ENCODE data around the gene OCIAD1. TPM values are rescaled to one million over a fixed set of nuclear protein-coding genes. Genes with fewer than 3 reads are reported as not detected.

OCIAD1 gene
- total and polyA plus RNA-seq, 2 of the 13 experiments (the other 11 are each of a cell fraction or from before 2014, with no cell fraction given) = 67.3 to 74.9 TPM

DNA sequence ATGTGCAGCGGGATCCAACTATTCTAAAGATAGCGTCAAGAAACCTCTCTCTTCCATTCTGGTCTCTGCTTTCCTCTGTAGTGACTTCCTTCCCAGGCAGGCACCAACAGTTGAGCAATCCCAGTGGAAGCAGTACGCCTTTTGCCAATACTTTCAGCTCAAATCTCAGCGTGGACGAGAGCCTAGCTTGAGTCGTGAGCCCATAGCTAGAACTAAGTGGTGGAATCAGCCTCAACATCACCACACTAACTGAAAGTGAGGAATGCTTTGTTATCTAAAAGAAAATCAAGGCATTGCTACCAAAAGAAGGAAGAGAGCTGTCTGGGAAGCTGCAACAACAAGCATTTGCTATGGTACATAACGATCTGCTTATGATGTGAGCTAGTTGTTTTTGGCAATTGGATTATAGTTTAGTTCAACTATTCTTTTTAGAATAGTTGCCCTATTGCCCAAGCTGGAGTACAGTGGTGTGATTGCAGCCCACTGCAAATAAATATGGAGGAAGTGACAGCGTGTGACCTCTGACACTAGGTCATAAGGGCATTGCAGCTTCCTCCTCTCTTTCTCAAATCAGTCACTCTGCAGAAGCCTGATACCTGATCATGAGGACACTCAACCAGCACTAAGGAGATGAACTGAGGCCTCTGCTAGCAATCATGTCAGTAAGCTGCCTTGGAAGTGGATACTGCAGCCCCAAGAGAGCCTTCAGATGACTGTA lies 26.1 kb upstream of the OCIAD1 start (continued):
- TF ChIP-seq, protein P1, sequence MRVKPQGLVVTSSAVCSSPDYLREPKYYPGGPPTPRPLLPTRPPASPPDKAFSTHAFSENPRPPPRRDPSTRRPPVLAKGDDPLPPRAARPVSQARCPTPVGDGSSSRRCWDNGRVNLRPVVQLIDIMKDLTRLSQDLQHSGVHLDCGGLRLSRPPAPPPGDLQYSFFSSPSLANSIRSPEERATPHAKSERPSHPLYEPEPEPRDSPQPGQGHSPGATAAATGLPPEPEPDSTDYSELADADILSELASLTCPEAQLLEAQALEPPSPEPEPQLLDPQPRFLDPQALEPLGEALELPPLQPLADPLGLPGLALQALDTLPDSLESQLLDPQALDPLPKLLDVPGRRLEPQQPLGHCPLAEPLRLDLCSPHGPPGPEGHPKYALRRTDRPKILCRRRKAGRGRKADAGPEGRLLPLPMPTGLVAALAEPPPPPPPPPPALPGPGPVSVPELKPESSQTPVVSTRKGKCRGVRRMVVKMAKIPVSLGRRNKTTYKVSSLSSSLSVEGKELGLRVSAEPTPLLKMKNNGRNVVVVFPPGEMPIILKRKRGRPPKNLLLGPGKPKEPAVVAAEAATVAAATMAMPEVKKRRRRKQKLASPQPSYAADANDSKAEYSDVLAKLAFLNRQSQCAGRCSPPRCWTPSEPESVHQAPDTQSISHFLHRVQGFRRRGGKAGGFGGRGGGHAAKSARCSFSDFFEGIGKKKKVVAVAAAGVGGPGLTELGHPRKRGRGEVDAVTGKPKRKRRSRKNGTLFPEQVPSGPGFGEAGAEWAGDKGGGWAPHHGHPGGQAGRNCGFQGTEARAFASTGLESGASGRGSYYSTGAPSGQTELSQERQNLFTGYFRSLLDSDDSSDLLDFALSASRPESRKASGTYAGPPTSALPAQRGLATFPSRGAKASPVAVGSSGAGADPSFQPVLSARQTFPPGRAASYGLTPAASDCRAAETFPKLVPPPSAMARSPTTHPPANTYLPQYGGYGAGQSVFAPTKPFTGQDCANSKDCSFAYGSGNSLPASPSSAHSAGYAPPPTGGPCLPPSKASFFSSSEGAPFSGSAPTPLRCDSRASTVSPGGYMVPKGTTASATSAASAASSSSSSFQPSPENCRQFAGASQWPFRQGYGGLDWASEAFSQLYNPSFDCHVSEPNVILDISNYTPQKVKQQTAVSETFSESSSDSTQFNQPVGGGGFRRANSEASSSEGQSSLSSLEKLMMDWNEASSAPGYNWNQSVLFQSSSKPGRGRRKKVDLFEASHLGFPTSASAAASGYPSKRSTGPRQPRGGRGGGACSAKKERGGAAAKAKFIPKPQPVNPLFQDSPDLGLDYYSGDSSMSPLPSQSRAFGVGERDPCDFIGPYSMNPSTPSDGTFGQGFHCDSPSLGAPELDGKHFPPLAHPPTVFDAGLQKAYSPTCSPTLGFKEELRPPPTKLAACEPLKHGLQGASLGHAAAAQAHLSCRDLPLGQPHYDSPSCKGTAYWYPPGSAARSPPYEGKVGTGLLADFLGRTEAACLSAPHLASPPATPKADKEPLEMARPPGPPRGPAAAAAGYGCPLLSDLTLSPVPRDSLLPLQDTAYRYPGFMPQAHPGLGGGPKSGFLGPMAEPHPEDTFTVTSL (CRISPR knock-in tag; IDR thresholded peaks at IDR 0.05; ENCODE audit: borderline replicate concordance) = no peak
- no peak for TF ChIP-seq ZNF773 (CRISPR knock-in tag; IDR thresholded peaks at IDR 0.05; ENCODE audit: borderline replicate concordance)
- TF ChIP-seq NR2F1 (CRISPR knock-in tag; IDR thresholded peaks at IDR 0.05) = peak; percentile 76 to 82; a peak in 2 of 4 replicates
- TF ChIP-seq KLF15 (CRISPR knock-in tag; IDR thresholded peaks at IDR 0.05; ENCODE audit: borderline replicate concordance) = no peak
- TF ChIP-seq, protein P2, sequence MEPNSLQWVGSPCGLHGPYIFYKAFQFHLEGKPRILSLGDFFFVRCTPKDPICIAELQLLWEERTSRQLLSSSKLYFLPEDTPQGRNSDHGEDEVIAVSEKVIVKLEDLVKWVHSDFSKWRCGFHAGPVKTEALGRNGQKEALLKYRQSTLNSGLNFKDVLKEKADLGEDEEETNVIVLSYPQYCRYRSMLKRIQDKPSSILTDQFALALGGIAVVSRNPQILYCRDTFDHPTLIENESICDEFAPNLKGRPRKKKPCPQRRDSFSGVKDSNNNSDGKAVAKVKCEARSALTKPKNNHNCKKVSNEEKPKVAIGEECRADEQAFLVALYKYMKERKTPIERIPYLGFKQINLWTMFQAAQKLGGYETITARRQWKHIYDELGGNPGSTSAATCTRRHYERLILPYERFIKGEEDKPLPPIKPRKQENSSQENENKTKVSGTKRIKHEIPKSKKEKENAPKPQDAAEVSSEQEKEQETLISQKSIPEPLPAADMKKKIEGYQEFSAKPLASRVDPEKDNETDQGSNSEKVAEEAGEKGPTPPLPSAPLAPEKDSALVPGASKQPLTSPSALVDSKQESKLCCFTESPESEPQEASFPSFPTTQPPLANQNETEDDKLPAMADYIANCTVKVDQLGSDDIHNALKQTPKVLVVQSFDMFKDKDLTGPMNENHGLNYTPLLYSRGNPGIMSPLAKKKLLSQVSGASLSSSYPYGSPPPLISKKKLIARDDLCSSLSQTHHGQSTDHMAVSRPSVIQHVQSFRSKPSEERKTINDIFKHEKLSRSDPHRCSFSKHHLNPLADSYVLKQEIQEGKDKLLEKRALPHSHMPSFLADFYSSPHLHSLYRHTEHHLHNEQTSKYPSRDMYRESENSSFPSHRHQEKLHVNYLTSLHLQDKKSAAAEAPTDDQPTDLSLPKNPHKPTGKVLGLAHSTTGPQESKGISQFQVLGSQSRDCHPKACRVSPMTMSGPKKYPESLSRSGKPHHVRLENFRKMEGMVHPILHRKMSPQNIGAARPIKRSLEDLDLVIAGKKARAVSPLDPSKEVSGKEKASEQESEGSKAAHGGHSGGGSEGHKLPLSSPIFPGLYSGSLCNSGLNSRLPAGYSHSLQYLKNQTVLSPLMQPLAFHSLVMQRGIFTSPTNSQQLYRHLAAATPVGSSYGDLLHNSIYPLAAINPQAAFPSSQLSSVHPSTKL (CRISPR knock-in tag; IDR thresholded peaks at IDR 0.05) = 0 out of 2 replicates have a peak, but pooled peaks have one; percentile 13
- TF ChIP-seq NR2F6 (IDR thresholded peaks at IDR 0.05) = peak; percentile 89
- peak; percentile 86 for TF ChIP-seq NR2F6 (CRISPR knock-in tag; IDR thresholded peaks at IDR 0.05)
- 0 out of 2 replicates have a peak, but pooled peaks have one; percentile 25 for TF ChIP-seq GABPA (IDR thresholded peaks at IDR 0.05; ENCODE audit: low read depth, low read length)
- peak; percentile 72 for TF ChIP-seq GABPA (CRISPR knock-in tag; IDR thresholded peaks at IDR 0.05; ENCODE audit: low read depth)
- TF ChIP-seq CEBPG (CRISPR knock-in tag; IDR thresholded peaks at IDR 0.05) = peak; percentile 68
- TF ChIP-seq, protein P3, sequence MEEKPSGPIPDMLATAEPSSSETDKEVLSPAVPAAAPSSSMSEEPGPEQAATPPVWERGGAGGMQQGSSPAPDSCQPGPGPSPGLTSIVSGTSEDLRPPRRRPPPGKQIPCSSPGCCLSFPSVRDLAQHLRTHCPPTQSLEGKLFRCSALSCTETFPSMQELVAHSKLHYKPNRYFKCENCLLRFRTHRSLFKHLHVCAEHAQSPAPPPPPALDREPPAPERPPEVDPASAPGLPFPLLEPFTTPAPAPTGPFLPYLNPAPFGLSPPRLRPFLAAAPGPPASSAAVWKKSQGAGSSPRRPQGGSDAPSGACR (CRISPR knock-in tag; IDR thresholded peaks at IDR 0.05) = no peak
- peak; percentile 44; the same call in 1 of the 2 replicates for TF ChIP-seq GABPB1 (CRISPR knock-in tag; IDR thresholded peaks at IDR 0.05)
